ENCODE results near the gene CRMP1.

- no peak for TF ChIP-seq REST (IDR thresholded peaks at IDR 0.05; ENCODE audit: insufficient read depth in 1 of 2, low read depth in 2 of 2, low read length in 2 of 2)
- TF ChIP-seq POLR2AphosphoS5 (IDR thresholded peaks at IDR 0.05; ENCODE audit: low read depth, low read length): no peak
Measured at GRCh38 chr4:5906191-5906590, 13.3 kb upstream of the CRMP1 start.
